Muscle layer of duodenum (tissue), 2 donors: ENCODE measurements around the gene CSH1.
"Not testable (repeated sequence)": the region's sequence is repeated elsewhere in the genome, so short reads cannot be mapped to it uniquely, and the experiment has no call there.

ENCODE experiments used
- H3K27ac ChIP-seq: one replicate; pipeline ENCODE4 v1.7.0; 2013; ENCODE audit warnings: mild to moderate bottlenecking, low read length
- H3K27me3 ChIP-seq: one replicate; pipeline ENCODE4 v1.7.0; 2013; ENCODE audit warnings: low read depth, mild to moderate bottlenecking, control low read depth, low read length
- H3K36me3 ChIP-seq, 2 donors: one replicate each; pipeline ENCODE4 v1.7.0; 2013; ENCODE audit warnings: low read length in 2 of 2, control low read depth in 1 of 2, mild to moderate bottlenecking in 1 of 2; ENCODE audit not compliant: insufficient read depth in 2 of 2, control insufficient read depth in 1 of 2
- H3K4me1 ChIP-seq, 2 donors: one replicate each; pipeline ENCODE4 v1.7.0; 2013; ENCODE audit warnings: low read length in 2 of 2, mild to moderate bottlenecking in 2 of 2, control low read depth in 1 of 2, moderate library complexity in 1 of 2; ENCODE audit not compliant: insufficient read depth in 2 of 2, control insufficient read depth in 1 of 2
- H3K4me3 ChIP-seq, 2 donors: one replicate each; pipeline ENCODE4 v1.7.0; 2013; ENCODE audit warnings: low read length in 2 of 2, low read depth in 1 of 2, mild to moderate bottlenecking in 1 of 2
- H3K9me3 ChIP-seq, 2 donors: one replicate each; pipeline ENCODE4 v1.7.0; 2013; ENCODE audit warnings: low read length in 2 of 2, control low read depth in 1 of 2, mild to moderate bottlenecking in 1 of 2; ENCODE audit not compliant: control insufficient read depth in 1 of 2
- donor health status: healthy.

The CSH1 gene

DNA sequence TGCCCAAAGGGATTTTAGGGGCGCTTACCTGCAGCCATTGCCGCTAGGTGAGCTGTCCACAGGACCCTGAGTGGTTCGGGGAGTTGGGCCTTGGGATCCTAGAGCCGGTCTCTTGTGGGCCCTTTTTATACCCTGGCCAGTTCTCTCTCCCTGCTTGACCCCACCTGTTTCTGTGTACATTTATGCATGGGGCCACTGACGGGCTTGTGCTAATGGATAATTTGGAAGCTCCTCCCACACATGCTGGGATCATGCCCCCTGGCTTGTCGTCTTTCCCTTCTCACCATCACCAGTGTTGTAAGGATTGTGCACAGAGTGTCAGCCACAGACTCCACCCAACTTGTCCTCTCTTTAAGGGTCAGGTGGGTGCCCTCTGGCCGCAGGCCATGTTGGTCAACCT, 22.8 kb downstream of the CSH1 start, which contains the start of gene CSH2:
Gene CSH2, minus strand, starts transcription at position 101 of the 400 bp plus-strand sequence. Its CDS starts 63 bp downstream, at position 38.
- H3K4me1 ChIP-seq, H3K4me3 ChIP-seq, H3K27ac ChIP-seq, H3K36me3 ChIP-seq, H3K27me3 ChIP-seq, H3K9me3 ChIP-seq: not testable (repeated sequence)

DNA sequence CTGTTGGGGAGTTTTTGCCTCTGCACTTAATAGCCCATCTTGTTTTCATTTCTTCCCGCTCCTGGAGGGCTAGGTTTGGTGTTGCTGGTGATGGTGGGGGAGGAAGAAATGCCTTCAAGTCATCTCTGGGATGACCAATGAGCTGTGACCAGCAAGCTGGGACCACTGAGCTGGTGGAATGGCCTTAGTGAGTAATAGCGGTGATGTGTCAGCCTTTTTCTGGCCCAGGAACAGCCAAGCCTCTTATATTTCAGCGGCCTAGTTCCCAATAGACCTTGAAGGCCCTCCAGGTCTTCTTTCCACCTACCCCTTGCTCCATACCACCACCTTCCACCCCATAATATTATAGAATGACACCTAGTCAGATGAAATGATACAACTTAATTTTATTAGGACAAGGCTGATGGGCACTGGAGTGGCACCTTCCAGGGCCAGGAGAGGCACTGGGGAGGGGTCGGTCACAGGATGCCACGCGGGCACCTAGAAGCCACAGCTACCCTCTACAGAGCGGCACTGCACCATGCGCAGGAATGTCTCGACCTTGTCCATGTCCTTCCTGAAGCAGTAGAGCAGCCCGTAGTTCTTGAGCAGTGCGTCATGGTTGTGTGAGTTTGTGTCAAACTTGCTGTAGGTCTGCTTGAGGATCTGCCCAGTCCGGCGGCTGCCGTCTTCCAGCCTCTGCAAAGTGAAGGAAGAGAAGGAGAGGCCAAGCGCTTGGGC, 24.6 kb downstream of the CSH1 start:
- not testable (repeated sequence) for H3K27ac ChIP-seq, H3K36me3 ChIP-seq, H3K9me3 ChIP-seq, H3K4me1 ChIP-seq, H3K27me3 ChIP-seq, H3K4me3 ChIP-seq

- H3K9me3 ChIP-seq, H3K4me1 ChIP-seq, H3K27ac ChIP-seq, H3K36me3 ChIP-seq, H3K4me3 ChIP-seq, H3K27me3 ChIP-seq: not testable (repeated sequence)
Observed at GRCh38 chr17:63870292-63870665, 26.1 kb downstream of the CSH1 start.

DNA sequence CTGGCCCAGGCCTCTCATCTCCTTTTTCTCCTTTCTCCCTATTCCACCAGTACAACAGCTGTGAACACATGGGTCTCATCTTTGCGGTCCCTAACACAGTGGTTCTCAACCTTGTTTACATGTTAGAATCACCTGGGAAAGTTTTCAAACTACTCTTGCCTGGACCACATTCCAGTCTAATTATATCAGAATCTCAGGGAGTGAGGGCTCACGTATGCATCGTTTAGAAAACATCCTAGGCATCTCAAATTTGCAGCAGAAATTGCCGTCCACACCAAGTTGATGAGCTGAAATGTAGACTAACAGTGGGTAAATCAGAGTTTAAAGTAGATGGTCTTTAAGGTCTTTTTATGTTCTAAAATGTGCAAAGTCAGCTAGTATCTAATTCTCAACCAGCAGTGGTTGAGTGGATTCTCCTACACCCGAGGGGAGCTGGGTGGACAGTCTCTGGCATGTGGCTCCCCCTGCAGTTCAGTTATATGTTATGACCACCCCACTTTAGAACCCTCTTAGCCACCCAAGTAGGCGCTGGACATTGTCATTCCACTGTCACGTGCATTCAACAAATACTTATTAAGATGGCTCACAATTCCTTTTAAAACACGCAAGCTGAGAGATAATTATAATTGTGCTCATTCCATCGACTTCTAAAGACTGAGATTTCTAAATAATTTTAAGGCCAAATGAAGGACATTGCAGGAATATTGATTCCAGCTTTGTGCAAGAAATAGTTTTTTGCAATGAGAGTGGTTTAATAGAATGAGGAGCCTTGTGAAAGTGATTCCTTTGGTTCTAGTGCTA, 26.7 kb downstream of the CSH1 start:
- not testable (repeated sequence) for H3K4me1 ChIP-seq, H3K9me3 ChIP-seq, H3K27me3 ChIP-seq, H3K27ac ChIP-seq, H3K4me3 ChIP-seq, H3K36me3 ChIP-seq

GRCh38 chr17:63866625-63867024, 29.7 kb downstream of the CSH1 start:
- H3K4me3 ChIP-seq, H3K4me1 ChIP-seq, H3K9me3 ChIP-seq, H3K27me3 ChIP-seq, H3K27ac ChIP-seq, H3K36me3 ChIP-seq: not testable (repeated sequence)

DNA sequence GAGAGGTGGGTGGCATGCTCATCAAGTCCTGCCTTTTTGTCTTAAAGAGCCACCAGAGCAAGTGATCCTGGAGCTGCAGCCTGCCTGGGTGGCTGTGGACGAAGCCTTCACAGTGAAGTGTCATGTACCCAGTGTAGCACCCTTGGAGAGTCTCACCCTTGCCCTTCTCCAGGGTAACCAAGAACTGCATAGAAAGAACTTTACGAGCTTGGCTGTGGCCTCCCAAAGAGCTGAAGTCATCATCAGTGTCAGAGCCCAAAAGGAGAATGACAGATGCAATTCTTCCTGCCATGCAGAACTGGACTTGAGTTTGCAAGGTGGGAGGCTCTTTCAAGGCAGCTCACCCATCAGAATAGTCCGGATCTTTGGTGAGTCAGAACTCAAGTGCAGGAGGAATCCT, 37.1 kb downstream of the CSH1 start:
- no peaks in the 10 kb centered on the region for H3K27me3 ChIP-seq
- no peaks in the 10 kb centered on the region for H3K9me3 ChIP-seq
- no peak overlapping the region for H3K27ac ChIP-seq
- H3K4me3 ChIP-seq: no peak overlapping the region
- no peaks in the 10 kb centered on the region for H3K4me1 ChIP-seq
- no peaks in the 10 kb centered on the region for H3K36me3 ChIP-seq

DNA sequence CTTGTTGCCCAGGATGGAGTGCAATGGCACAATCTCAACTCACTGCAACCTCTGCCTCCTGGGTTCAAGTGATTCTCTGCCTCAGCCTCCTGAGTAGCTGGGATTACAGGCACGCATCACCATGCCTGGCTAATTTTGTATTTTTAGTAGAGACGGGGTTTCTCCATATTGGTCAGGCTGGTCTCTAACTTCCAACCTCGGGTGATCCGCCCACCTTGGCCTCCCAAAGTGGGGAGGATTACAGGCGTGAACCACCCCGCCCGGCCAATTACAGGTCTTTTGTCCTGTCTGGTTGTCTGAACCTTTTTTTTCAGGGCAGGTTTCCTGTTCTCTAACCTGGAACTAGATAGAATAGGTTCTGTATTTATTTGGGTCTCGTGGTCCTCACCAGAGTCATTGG, 39.9 kb downstream of the CSH1 start:
- not testable (repeated sequence) for H3K9me3 ChIP-seq, H3K4me1 ChIP-seq, H3K36me3 ChIP-seq, H3K27ac ChIP-seq, H3K27me3 ChIP-seq, H3K4me3 ChIP-seq

- Histone ChIP-seq H3K9me3 (no peaks in the 10 kb centered on the region), H3K4me3 (no peak overlapping the region), H3K27ac (no peak overlapping the region), H3K36me3 (no peaks in the 10 kb centered on the region), H3K27me3 (no peaks in the 10 kb centered on the region), H3K4me1 (no peaks in the 10 kb centered on the region)
Observed at GRCh38 chr17:63855185-63855584, 41.2 kb downstream of the CSH1 start.

DNA sequence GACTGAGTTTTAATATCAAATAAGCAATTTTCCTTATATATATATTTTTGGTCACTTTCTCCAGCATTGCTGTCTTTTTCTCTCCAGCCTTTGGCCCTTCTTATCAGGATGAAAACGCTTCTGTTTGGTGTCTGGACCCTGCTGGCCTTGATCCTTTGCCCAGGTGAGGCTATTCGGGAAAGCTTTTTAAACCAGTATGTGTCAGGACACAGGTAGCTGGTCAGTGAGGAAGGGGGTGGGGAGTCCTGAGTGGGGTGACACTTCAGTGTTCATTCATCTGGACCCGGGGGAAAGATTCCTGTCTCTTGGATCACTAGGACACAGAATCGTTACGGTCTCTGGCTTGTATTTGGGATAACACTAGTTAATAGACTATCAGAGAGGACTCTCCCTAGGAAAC, 41.7 kb downstream of the CSH1 start:
- H3K36me3 ChIP-seq: no peaks in the 10 kb centered on the region
- H3K27me3 ChIP-seq: no peaks in the 10 kb centered on the region
- H3K9me3 ChIP-seq: no peaks in the 10 kb centered on the region
- no peaks in the 10 kb centered on the region for H3K4me1 ChIP-seq
- H3K27ac ChIP-seq: no peak overlapping the region
- H3K4me3 ChIP-seq: no peak overlapping the region

- no peaks in the 10 kb centered on the region for H3K9me3 ChIP-seq
- H3K36me3 ChIP-seq: no peaks in the 10 kb centered on the region
- no peak overlapping the region for H3K4me3 ChIP-seq
- no peaks in the 10 kb centered on the region for H3K27me3 ChIP-seq
- no peaks in the 10 kb centered on the region for H3K4me1 ChIP-seq
- no peak overlapping the region for H3K27ac ChIP-seq
Observed at GRCh38 chr17:63853260-63853659, 43.1 kb downstream of the CSH1 start.

DNA sequence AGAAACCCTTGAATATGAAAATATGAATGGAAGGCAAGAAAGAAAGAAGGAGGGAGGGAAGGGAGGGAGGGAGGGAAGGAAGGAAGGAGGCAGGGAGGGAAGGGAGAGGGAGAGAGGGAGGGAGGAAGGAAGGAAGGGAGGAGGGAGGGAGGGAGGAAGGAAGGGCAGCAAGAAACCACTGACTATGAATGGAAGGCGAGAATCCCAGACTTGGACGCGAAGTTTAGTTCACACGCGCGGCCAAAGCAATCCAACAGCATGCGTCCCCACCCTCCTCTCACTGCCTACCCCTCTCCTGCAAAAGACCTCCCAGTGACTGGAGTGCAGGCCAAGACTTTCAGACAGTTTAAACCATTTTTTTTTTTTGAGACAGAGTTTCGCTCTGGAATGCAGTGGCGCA, 46.0 kb downstream of the CSH1 start:
- no peaks in the 10 kb centered on the region for H3K36me3 ChIP-seq
- no peaks in the 10 kb centered on the region for H3K9me3 ChIP-seq
- H3K4me1 ChIP-seq: no peaks in the 10 kb centered on the region
- H3K27ac ChIP-seq: no peak overlapping the region
- no peaks in the 10 kb centered on the region for H3K27me3 ChIP-seq
- no peak overlapping the region for H3K4me3 ChIP-seq
